Activated naive CD4-positive, alpha-beta T cell (primary cell): Measurements from ENCODE around the gene TYSND1.
"Not testable (repeated sequence)": the region's sequence is repeated elsewhere in the genome, so short reads cannot be mapped to it uniquely, and the experiment has no call there.

Source experiments
- DNase-seq, 4 experiments: peaks; one replicate each; lab custom pipeline; 2025; lab: John Stamatoyannopoulos, UW

TYSND1 gene, protein sequence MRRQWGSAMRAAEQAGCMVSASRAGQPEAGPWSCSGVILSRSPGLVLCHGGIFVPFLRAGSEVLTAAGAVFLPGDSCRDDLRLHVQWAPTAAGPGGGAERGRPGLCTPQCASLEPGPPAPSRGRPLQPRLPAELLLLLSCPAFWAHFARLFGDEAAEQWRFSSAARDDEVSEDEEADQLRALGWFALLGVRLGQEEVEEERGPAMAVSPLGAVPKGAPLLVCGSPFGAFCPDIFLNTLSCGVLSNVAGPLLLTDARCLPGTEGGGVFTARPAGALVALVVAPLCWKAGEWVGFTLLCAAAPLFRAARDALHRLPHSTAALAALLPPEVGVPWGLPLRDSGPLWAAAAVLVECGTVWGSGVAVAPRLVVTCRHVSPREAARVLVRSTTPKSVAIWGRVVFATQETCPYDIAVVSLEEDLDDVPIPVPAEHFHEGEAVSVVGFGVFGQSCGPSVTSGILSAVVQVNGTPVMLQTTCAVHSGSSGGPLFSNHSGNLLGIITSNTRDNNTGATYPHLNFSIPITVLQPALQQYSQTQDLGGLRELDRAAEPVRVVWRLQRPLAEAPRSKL

DNA sequence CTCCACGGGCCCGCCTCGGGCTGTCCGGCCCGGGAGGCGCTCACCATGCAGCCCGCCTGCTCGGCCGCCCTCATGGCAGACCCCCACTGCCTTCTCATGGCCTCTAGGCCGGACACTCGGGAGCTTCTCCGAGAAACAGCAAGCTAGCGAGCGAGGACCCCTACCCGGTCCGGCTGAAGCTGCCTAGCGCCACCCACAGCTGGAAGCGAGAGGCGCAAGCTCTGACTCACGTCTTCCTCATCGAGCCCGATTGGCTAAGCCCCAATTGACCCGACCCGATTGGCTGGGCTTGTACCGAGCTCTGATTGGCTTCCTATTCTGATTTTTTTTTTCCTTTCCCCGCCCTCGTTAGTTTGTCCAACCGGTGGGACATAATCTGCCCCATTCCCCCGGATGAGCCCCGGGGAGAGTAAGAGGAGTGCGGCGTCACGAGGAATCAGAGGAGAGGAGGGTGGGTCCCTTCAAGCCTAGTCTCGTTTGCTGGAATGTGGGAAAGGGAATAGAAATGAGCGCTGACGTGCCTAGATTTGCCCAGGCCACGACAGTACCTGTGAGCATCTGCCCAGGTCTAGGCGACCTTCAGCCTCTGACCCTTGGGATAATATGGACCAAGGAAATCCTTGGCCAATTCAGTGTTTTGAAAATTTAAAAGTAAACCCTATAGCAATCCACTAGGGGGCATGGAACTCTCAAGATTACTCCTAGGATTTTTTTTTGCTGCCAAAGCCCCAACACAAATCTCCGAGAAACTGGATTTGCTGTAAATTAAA is at the start of gene TYSND1:
TSS of gene TYSND1 (minus strand) at position 212 of the 770 bp plus-strand sequence. CDS start at position 98, 114 bp downstream.
- DNase-seq: peak; percentile 75 to 84 (median 78)

DNA sequence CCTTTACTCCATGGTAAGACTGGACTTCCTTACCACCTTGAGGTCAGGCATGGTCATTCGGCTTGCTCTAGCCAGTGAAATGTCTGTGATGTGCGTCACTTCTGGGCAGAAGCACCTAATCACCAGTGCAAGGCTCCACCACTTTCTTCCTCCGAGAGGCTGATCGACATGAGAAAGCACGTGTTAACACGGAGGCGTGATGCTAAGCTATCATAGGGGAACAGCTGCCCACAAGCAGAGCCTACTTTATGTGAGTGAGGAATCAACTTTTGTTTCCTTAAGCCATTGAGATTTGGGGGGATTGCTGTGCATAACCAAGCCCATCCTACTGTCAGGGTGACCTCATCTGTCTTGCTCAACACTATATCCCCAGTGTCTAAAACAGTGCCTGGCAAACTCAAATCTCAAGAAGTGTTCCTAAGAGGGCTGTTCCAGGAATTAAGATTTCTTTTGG is 46.9 kb upstream of the TYSND1 start:
- DNase-seq: no peak

DNA sequence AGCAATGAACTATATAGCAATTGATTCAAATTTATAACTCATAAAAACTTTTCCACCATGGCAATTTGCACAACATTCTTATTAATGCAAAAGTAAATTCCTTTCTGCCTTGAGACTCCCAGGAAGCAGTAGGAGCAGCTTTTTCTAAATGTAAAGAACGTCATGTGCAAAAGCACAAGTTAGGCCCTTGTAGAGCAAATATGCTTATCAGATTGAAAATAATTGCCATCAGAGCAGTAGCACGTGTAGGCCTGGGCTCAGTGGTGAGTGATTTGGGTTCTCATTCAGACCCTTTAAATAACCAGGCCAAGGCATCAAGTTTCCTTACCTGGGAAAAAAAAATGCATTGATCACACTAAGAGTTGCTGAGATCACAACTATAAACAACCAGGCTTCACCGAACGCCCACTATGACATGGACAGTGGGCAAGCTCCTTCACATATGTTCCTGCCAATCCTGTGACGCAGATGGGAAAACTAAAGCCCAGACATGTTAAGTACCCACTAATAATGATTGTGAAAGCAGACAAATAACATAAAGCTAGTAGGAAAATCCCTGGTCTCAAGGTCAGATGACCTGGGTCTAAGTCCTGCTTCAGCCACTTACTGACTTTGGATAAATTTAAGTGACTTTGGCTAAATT is 45.9 kb upstream of the TYSND1 start:
- no peak for DNase-seq

DNA sequence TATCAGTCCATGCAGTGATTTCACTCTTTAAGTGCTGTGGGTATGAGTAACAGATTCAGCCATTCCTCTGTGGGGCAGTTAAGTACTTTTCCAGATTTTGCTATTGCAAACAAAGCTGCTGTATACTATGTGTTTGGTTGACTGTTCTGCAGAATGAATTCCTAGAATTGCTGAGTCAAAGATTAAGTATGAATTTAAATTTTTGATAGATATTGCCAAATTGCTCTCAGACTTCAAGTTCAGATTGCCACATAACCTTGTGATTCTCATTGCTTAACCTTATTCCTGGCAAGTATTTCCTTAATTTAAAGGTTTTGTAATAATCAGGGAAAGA is 45.4 kb upstream of the TYSND1 start:
- DNase-seq: no peak

DNA sequence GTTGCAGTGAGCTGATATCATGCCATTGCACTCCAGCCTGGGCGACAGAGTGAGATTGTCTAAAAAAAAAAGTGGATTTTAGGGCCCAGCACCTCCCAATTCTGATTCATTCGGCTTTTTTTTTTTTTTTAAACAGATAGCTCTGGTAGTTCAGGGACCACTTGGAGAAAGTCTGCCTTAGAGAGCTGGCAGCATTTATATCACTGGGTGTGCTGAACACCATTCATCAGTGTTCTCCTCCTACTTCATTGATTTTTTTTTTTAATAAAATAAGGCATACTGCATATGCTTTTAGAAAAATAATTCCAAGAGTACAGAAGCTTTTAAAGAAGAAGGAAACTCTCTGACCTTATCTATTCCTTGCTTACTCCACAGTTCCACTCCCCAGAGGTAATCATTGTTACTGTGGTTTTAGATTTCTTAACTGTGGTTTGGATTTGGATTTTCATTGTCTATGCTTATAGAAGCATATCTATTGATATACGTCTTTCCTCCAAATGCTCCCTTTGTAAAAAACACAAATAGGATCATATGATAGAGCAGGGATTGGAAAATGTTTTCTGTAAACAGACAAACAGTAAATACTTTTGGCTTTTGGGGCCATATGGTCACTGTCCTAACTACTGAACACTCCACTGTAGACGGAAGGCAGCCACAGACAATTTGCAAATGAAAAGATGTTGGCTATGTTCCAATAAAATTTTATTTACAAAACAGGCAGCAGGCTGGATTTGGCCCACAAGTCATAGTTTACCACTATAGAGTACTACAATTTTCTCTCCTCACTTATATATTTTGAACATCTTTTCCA is 44.9 kb upstream of the TYSND1 start:
- DNase-seq: no peak

DNA sequence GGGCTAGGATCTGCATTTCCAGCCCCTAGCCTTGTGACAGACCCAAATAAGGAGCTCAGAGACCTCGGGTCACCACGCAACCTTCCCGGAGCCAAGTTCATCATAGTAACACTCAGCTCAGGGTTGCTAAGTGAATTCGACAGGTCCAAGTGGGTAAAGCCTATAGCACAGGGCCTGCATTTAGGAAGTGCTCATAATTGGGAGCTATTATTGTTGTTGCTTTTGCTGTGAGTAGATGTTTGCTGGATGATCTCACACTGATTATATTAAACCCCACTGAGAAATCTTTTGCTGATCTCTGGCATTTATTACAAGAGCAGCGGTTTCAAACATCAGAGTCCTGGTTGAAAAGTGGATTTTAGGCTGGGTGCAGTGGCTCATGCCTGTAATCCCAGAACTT is 44.1 kb upstream of the TYSND1 start:
- DNase-seq: no peak

DNA sequence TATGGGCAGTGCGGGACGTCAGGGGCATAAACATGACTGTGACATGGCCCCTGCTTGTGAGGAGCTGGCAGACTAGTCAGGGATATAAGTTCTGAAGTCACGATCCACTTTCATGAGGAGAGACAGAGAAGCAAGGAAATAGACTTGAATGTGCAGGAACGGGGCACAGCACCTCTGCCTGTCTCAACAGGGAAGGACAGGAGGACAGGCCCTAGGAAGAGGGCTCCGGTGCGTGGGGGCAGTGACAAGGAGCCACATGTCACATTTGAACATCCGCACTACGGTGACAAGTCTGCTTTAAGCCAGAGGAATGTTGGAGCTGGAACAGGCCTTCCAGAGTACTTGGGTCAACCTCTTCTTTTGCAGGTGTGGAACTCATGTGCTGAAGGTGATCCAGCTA is 43.6 kb upstream of the TYSND1 start:
- no peak for DNase-seq

DNA sequence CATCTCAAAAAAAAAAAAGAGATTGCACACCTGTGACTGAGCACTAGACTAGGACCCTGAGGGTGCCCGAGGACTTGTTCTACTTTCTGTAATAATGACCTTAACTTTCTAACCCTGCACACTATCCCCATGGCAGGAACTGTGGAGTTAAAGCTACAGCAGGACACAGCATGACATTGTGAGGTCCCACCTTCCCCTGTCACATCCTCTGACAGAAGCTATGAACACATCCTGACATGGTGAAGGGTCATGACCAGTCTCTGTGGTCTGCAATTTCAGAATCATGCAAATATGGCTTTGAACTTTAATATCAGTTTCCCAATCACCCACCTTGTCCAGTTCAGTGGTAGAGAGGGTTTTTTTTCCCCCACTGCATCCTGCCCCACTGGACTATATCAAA is 42.3 kb upstream of the TYSND1 start:
- DNase-seq: no peak

DNA sequence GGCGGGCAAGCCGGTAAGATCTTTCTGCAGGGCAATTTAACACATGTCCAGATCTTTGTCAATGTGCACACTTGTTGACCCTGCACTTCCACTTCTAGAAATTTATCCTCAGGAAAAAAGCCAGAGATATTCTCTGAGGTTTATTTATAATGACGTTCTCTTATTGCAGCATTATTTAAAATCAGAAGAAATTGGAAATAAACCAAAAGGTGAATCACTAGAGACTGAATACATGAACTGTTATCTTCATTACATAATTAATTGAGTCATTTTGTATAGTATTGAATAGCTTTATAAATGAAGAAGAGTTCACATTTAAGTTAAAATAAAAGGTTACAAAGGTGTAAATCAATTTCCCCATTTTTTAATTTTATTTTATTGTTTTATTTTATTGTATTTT is 40.1 kb upstream of the TYSND1 start:
- no peak for DNase-seq

DNA sequence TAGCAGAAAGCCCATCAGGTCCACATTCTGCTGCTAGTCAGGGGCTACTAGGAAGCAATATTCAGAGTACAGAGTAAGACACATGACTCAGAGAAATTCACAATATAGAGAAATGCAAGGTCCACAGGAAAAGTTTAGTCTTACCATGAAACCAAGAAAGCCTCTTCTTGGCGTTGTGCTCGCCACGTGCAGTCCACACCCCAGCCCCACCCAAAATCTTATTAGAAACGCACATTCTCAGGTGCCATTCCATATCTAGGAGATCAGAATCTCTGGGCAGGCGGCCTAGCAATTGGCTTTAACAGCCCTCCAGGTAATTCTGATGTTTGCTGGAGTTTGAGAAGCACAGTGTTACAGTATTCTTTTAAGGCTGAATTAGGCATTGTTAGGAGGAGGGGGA is 39.6 kb upstream of the TYSND1 start:
- no peak for DNase-seq

DNA sequence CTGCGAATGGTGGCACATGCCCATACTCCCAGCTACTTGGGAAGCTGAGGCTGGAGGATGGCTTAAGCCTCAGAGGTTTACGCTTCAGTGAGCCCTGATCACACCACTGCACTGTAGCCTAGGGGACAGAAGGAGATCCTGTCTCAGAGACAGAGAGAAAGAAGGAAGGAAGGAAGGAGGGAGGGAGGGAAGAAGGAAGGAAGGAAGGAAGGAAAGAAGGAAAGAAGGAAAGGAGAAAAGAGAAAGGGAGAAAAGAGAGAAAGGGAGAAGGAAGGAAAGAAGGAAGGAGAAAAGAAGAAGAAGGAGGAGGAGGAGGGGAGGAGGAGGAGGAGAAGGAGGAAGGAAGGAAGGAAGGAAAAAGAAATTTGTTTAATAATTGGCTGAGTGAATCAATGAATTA is 36.8 kb upstream of the TYSND1 start:
- DNase-seq: no peak

DNA sequence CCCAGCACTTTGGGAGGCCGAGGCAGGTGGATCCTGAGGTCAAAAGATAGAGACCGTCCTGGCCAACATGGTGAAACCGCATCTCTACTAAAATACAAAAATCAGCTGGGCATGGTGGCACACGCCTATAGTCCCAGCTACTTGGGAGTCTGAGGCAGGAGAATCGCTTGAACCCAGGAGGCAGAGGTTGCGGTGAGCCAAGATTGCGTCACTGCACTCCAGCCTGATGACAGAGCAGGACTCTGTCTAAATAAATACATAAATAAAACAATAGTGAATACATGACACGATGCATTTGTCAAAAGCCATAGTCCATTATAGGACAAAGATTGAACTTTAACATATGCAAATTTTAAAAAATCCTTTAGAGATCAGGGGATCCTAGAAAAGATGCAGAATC is 32.7 kb upstream of the TYSND1 start:
- DNase-seq: not testable (repeated sequence)

DNA sequence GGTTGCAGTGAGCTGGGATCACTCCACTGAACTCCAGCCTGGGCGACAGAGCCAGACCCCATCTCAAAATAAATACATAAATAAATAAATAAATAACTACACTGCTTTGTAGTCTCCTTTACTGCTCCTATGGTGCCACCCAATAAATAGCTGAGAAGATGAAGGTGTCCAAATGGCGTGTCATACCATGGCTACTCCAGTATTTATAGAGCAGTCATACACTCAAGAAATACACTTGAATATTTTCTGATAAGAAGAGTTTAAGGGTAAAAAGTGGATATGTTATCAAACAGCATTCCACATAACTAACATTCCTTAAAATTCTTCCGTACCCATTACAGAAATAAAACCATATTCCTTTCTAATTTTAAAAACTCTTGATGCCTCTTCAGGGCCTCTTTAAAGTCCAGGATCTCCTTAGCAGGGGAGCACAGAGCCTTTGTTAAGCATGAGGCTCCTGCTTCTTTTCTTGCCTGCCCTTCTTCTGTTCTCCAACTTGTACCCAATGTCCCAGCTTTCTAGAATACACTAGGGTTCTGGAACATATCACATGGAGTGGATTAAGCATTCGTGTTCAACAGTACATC is 31.7 kb upstream of the TYSND1 start:
- no peak for DNase-seq

DNA sequence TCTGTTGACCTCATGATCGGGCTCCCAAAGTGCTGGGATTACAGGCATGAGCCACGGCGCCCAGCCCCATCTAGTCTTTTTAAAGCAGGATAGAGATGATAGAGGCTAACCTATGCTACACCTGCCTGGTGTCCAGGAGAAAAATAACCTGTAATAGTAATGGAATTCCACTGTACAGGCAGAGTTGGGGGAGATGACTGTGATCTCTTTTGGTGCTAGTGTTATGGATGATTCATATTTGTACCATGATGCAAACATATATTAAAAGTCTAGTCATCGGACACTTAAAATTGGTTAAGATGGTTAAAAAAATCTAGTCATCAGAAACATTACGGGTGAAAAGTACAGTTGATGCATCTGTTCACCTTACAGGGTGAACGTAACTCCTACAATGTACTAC is 29.9 kb upstream of the TYSND1 start:
- no peak for DNase-seq

DNA sequence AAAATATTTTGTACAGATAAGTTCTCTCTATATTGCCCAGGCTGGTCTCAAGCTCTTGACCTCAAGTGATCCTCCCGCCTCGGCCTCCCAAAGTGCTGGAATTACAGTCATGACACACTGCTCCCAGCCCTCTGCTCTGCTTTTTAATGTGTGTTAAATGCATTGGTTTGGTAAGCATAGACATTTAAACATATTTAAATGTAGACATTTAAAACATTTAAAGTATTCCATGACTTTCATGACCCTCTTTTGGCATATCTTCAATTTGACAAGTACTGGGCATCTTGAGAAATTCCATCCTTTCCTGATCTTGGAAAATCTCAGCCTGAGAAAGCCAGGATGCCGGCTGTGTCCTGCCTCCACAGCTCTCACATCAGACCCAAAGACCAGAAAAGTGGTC is 29.0 kb upstream of the TYSND1 start:
- no peak for DNase-seq

DNA sequence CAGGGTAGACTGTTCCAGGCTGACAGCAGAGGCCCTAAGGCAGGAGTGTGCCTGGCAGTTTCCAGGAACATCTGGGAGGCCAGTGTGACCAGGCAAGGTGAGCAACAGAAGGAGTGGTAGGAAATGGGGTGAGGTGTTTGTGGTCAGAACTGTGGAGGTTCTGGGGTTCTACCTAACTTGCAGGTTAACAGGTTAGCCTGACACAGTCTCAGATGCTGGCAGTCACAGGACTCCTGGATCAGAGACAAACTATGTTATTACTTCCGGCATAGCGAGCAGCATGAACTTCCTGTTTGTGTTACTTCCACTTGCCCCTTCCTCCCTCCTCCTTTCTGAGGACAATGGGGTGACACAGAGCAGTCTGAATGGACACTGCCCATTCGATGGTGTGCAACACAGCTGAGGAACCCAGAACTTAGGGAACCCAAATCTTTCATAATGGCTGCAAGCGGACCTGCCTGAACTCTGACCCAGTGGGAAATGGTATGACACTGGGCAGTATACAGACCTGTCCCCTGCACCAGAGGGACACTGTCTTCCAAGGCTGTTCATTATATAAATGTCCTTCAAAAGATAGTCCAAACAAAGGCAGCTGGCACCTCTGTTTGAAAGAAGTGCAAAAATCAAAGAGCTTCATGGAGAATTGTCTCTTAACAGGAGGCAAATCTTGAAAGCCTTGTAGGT is 27.7 kb upstream of the TYSND1 start:
- no peak for DNase-seq

DNA sequence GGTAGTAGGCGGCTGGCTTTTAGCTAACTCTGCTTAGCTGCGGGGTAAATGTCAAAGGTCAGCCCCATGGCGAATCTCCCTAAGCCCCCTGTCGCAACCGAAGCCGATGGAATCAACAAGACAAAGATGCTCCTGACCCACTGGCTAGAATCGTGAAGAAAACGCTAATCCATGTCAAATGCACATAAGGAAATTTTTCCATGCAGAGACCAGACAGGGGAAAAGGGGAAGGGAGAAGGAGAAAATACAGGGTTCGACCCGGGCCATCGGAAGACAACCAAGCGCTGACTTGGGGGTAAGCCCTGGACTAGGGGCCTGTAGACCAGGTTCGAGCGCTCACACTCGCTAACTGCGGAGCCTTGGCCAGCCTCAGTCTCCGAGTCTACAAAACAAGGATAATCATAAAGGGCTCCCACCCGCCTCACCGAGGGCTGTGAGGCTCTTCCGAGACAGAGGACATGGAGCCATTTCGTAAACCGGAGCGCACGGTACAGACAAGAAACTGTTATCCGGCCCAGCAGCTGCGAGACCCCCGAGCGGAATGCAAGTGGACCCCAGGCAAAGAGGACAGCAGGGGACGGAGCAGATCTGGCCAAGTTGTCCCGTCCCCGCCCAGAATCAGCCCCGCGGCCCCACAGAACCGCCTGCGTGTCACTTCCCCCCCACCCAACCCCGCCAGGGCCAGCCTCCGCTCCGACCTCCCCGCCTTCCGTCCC is 23.3 kb upstream of the TYSND1 start:
- DNase-seq: no peak

DNA sequence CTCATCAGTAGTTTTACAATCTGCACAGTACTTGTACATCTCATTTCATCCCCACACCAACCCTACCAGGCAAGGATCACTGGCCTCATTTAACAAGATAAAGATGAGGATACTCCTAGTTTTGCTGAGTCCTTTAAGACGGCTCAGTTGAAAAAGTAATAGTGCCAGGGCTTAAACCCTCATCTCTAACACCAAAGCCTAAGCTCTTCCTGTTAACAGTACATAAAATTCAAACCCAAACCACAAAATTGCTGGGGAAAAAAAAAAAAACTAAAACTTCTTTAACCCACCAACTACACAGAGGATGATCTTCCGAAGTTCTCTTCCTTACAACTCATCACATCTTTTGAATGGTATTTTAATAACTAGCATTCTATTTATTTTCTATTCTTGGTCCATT is 22.5 kb upstream of the TYSND1 start:
- DNase-seq: no peak

DNA sequence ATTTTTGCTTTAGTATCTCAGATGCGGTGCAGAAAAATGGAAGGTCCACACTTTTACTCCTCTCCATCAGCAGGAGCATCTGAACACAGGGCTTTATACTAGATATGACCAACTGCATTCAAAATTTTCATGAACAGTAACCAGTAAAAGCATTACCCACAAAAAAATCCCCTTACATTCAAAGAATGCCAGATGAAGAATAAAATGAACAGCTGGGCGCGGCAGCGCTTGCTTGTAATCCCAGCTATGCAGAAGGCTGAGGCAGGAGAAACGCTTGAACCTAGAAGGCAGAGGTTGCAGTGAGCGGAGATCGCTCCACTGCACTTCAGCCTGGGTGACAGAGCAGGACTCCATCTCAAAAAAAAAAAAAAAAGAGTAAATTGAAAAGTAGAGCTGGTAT is 20.7 kb upstream of the TYSND1 start:
- DNase-seq: no peak

DNA sequence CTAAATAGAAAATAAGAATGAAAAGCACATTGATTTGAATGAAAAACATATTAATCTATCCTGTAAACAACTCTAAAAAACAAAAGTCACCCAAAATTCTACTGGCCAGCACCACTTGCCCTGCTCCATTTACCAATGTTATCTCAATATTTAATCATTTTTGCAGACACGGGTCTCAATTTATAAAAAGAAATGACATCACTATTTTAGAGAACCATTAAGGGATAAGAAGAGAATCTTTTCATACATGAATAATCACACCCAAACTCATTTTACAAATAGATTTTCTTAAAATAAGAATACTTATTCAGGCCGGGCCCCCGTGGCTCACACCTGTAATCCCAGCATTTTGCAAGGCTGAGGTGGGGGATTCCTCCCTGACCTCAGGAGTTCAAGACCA is 19.9 kb upstream of the TYSND1 start:
- DNase-seq: no peak
